ENCODE data around the gene CARHSP1.
"Not testable (repeated sequence)": the region's sequence is repeated elsewhere in the genome, so short reads cannot be mapped to it uniquely, and the experiment has no call there.

DNA sequence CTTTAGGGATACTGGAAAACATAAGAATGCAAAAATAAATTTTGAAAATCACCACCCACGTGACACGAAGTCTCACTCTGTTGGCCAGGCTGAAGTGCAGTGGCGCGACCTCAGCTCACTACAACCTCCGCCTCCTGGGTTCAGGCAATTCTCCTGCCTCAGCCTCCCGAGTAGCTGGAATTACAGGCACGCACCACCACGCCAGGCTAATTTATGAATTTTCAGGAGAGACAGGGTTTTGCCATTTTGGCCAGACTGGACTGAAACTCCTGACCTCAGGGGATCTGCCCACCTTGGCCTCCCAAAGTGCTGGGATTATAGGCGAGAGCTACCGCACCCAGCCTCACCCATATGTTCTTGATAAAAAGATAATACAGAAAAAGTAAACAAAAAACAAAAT, 48.5 kb upstream of the CARHSP1 start:
- not testable (repeated sequence) for TF ChIP-seq POLR2A (IDR thresholded peaks at IDR 0.05)
- TF ChIP-seq, protein P1, sequence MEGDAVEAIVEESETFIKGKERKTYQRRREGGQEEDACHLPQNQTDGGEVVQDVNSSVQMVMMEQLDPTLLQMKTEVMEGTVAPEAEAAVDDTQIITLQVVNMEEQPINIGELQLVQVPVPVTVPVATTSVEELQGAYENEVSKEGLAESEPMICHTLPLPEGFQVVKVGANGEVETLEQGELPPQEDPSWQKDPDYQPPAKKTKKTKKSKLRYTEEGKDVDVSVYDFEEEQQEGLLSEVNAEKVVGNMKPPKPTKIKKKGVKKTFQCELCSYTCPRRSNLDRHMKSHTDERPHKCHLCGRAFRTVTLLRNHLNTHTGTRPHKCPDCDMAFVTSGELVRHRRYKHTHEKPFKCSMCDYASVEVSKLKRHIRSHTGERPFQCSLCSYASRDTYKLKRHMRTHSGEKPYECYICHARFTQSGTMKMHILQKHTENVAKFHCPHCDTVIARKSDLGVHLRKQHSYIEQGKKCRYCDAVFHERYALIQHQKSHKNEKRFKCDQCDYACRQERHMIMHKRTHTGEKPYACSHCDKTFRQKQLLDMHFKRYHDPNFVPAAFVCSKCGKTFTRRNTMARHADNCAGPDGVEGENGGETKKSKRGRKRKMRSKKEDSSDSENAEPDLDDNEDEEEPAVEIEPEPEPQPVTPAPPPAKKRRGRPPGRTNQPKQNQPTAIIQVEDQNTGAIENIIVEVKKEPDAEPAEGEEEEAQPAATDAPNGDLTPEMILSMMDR (IDR thresholded peaks at IDR 0.05), result not testable (repeated sequence)

Measured in uterus (tissue), 2 donors.